ENCODE measurements around the gene GATB.

GRCh38 chr4:151718984-151719955 is 41.5 kb downstream of the GATB start:
- TF ChIP-seq POLR2AphosphoS5 (IDR thresholded peaks at IDR 0.05; ENCODE audit: insufficient read depth, low read depth, low read length) (no peak), FOS (IDR thresholded peaks at IDR 0.05; ENCODE audit: borderline replicate concordance, insufficient read depth, low read length) (no peak)
